ENCODE results near the gene SLC11A1. TPM values are rescaled to one million over a fixed set of nuclear protein-coding genes. Genes with fewer than 3 reads are reported as not detected.

SLC11A1 gene
- total and polyA plus RNA-seq, 2 experiments from 2014 or later: 0.60 to 0.74 TPM

DNA sequence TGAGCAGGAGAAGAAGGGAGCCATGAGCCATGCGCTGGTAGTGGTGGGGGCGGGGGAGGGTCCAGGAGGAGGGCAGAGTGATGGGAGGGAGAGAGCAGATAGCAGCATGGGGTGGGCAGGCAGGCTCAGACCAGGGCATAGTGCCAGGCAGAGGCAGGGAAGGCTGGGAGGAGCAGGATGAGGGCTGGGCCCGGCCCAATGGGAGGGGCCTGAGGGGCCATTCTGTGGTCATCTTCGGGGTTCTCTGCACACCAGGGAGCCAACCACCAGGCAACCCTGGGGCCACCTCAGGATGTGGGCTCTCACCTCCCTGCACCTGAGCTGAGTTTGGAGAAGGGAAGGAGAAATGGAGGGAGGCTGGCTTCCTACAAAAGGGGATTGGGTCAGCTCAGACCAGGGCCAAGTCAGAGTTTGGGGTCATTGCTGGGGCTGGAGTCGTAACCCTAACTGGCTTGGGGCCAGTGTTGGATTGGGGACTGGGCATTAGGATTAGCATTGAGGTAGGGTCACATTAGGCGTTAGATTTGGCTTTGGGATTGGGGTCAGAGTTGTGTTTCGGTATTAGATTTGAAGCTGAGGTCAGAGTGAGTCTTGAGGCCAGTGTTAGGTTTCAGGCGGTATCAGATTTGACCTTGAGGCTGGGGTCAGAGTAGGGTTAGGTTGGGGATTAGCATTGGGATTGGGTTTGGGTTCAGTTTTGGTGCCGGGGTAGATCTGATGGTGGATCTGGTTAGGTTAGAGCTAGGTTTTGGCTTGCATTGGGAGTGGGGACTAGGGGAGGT lies 48.0 kb downstream of the SLC11A1 start:
- no peak overlapping the region for H3K4me2 ChIP-seq
- H3K4me1 ChIP-seq (ENCODE audit: insufficient read depth): no peaks in the 10 kb centered on the region
- H3K79me2 ChIP-seq: no peaks in the 10 kb centered on the region
- H3K27ac ChIP-seq: no peak overlapping the region
- no peak overlapping the region for H2AFZ ChIP-seq
- no peaks in the 10 kb centered on the region for H3K9me2 ChIP-seq (replicated peaks; ENCODE audit: insufficient read depth)
- H3K9me3 ChIP-seq (ENCODE audit: low read depth): no peaks in the 10 kb centered on the region
- TF ChIP-seq EZH2phosphoT487 (IDR thresholded peaks at IDR 0.05; ENCODE audit: low read depth, severe bottlenecking, unreplicated experiment): no peak
- TF ChIP-seq EZH2 (IDR thresholded peaks at IDR 0.05; ENCODE audit: borderline replicate concordance): no peak
- TF ChIP-seq, protein P1, sequence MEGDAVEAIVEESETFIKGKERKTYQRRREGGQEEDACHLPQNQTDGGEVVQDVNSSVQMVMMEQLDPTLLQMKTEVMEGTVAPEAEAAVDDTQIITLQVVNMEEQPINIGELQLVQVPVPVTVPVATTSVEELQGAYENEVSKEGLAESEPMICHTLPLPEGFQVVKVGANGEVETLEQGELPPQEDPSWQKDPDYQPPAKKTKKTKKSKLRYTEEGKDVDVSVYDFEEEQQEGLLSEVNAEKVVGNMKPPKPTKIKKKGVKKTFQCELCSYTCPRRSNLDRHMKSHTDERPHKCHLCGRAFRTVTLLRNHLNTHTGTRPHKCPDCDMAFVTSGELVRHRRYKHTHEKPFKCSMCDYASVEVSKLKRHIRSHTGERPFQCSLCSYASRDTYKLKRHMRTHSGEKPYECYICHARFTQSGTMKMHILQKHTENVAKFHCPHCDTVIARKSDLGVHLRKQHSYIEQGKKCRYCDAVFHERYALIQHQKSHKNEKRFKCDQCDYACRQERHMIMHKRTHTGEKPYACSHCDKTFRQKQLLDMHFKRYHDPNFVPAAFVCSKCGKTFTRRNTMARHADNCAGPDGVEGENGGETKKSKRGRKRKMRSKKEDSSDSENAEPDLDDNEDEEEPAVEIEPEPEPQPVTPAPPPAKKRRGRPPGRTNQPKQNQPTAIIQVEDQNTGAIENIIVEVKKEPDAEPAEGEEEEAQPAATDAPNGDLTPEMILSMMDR (IDR thresholded peaks at IDR 0.05; ENCODE audit: poor library complexity): no peak
- H4K20me1 ChIP-seq (ENCODE audit: insufficient read depth, poor library complexity, severe bottlenecking): no peaks in the 10 kb centered on the region
- H3K4me3 ChIP-seq: no peak overlapping the region
- 82% methylated on average over 7 of the region's 9 CpGs for WGBS (ENCODE audit: low lambda C conversion rate, missing lambda C conversion rate)
- no peaks in the 10 kb centered on the region for H3K27me3 ChIP-seq
- no peaks in the 10 kb centered on the region for H3K36me3 ChIP-seq (replicated peaks; ENCODE audit: insufficient read depth, low read depth)
- DNase-seq (ENCODE audit: low spot score): no peak

DNA sequence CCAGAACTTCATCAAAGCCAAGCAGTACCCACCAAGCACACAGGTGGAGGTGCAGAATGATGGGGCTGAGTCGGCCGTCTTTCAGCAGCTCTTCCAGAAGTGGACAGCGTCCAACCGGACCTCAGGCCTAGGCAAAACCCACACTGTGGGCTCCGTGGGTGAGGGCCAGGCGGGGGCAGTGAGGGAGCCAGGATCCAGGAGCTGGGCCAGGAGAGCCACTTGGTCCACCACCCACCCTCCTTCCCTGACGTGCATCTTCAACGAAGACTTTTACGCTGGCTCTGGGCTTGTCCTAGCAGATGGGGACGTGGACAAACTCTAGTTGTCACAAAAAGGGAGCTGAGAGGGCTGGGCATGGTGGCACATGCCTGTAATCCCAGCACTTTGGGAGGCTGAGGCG lies 48.6 kb downstream of the SLC11A1 start:
- Histone ChIP-seq H3K27ac (no peak overlapping the region), H3K9me2 (replicated peaks; ENCODE audit: insufficient read depth) (no peaks in the 10 kb centered on the region), H3K9me3 (ENCODE audit: low read depth) (no peaks in the 10 kb centered on the region), H3K4me3 (no peak overlapping the region), H2AFZ (no peak overlapping the region), H3K27me3 (no peaks in the 10 kb centered on the region), H3K4me1 (ENCODE audit: insufficient read depth) (no peaks in the 10 kb centered on the region), H3K36me3 (replicated peaks; ENCODE audit: insufficient read depth, low read depth) (no peaks in the 10 kb centered on the region), H3K79me2 (no peaks in the 10 kb centered on the region), H3K4me2 (no peak overlapping the region), H4K20me1 (ENCODE audit: insufficient read depth, poor library complexity, severe bottlenecking) (no peaks in the 10 kb centered on the region)
- DNase-seq (ENCODE audit: low spot score): no peak
- 96% methylated on average over 9 of the region's 11 CpGs for WGBS (ENCODE audit: low lambda C conversion rate, missing lambda C conversion rate)
- TF ChIP-seq EZH2phosphoT487 (IDR thresholded peaks at IDR 0.05; ENCODE audit: low read depth, severe bottlenecking, unreplicated experiment) (no peak), EZH2 (IDR thresholded peaks at IDR 0.05; ENCODE audit: borderline replicate concordance) (no peak)
- TF ChIP-seq, protein P1 (IDR thresholded peaks at IDR 0.05; ENCODE audit: poor library complexity): no peak

DNA sequence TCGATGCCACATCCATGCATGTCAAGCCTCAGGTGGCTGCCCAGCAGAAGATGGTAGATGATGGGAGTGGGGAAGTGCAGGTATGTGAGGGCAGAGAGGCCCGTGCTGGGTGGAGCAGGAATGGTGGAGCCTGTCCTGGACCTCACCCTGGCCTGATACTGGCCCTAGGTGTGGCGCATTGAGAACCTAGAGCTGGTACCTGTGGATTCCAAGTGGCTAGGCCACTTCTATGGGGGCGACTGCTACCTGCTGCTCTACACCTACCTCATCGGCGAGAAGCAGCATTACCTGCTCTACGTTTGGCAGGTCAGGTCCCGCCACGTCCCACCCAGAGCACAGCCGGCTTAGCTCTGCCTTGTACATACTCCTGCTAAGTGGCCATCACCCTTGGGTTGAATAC lies 49.8 kb downstream of the SLC11A1 start:
- Histone ChIP-seq H3K4me1 (ENCODE audit: insufficient read depth) (no peaks in the 10 kb centered on the region), H3K9me2 (replicated peaks; ENCODE audit: insufficient read depth) (no peaks in the 10 kb centered on the region), H2AFZ (no peak overlapping the region), H3K9me3 (ENCODE audit: low read depth) (no peaks in the 10 kb centered on the region), H3K4me2 (no peak overlapping the region), H3K4me3 (no peak overlapping the region), H3K36me3 (replicated peaks; ENCODE audit: insufficient read depth, low read depth) (no peaks in the 10 kb centered on the region), H4K20me1 (ENCODE audit: insufficient read depth, poor library complexity, severe bottlenecking) (no peaks in the 10 kb centered on the region), H3K27ac (no peak overlapping the region), H3K27me3 (no peaks in the 10 kb centered on the region), H3K79me2 (no peaks in the 10 kb centered on the region)
- TF ChIP-seq EZH2 (IDR thresholded peaks at IDR 0.05; ENCODE audit: borderline replicate concordance) (no peak), EZH2phosphoT487 (IDR thresholded peaks at IDR 0.05; ENCODE audit: low read depth, severe bottlenecking, unreplicated experiment) (no peak)
- TF ChIP-seq, protein P1 (IDR thresholded peaks at IDR 0.05; ENCODE audit: poor library complexity): no peak
- WGBS (ENCODE audit: low lambda C conversion rate, missing lambda C conversion rate): 92% methylated on average over 10 of the region's 10 CpGs
- DNase-seq (ENCODE audit: low spot score): no peak
